Measurements from ENCODE around the gene MAPT.

The MAPT gene

DNA sequence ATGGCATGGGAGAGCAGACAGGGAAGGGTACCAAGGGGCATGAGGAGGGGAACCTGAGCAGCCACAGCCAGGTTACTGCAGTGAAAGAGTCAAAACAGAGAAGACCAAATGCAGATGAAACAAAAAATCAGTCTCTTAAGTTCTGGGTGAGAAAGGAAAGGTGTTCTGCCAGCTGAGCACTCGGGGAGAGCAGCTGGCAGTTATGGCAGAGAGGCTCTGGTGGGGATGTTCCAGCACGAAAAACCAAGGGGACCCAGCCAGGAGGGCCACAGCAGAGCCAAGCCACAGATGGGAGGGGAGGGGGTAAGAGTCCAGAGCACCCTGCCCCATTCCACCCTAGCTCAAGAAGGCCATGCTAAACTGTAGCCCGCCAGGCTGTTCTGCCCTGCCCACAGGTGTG, 136.4 kb downstream of the MAPT start:
- no peak for FAIRE-seq
- DNase-seq (ENCODE audit: insufficient read length) = no peak
- TF ChIP-seq POLR2A (IDR thresholded peaks at IDR 0.05; ENCODE audit: low read depth, low read length) (no peak), TAF1 (IDR thresholded peaks at IDR 0.05; ENCODE audit: borderline replicate concordance, low read depth, low read length) (no peak), POLR2AphosphoS5 (IDR thresholded peaks at IDR 0.05; ENCODE audit: low read depth, low read length) (no peak)

DNA sequence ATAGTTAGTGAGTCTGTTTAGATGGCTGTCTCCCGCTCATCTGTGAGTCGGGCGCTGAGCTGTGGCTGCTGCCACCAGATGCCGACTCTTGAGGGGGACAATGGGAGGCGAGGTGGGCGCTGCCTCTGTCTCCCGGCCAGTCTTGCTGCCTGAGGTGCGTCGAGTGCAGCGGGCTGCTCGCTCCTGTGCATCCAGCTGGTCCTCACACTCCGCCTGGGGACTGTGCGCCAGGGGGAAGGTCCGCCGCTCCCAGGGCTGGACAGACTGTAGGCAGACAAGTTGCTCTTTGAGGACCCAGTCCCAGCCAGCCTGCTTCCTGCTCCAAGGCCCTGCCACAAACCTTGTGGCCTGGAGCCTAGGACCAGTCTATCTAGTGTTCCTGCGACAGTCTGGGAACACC, 137.1 kb downstream of the MAPT start:
- FAIRE-seq (no peak), DNase-seq (ENCODE audit: insufficient read length) (no peak)
- TF ChIP-seq POLR2A (IDR thresholded peaks at IDR 0.05; ENCODE audit: low read depth, low read length) = no peak
- no peak for TF ChIP-seq POLR2AphosphoS5 (IDR thresholded peaks at IDR 0.05; ENCODE audit: low read depth, low read length)
- no peak for TF ChIP-seq TAF1 (IDR thresholded peaks at IDR 0.05; ENCODE audit: borderline replicate concordance, low read depth, low read length)

GRCh38 chr17:46031920-46032319, 137.6 kb downstream of the MAPT start:
- DNase-seq (ENCODE audit: insufficient read length) (no peak), FAIRE-seq (no peak)
- TF ChIP-seq TAF1 (IDR thresholded peaks at IDR 0.05; ENCODE audit: borderline replicate concordance, low read depth, low read length) = no peak
- no peak for TF ChIP-seq POLR2AphosphoS5 (IDR thresholded peaks at IDR 0.05; ENCODE audit: low read depth, low read length)
- TF ChIP-seq POLR2A (IDR thresholded peaks at IDR 0.05; ENCODE audit: low read depth, low read length) = no peak

DNA sequence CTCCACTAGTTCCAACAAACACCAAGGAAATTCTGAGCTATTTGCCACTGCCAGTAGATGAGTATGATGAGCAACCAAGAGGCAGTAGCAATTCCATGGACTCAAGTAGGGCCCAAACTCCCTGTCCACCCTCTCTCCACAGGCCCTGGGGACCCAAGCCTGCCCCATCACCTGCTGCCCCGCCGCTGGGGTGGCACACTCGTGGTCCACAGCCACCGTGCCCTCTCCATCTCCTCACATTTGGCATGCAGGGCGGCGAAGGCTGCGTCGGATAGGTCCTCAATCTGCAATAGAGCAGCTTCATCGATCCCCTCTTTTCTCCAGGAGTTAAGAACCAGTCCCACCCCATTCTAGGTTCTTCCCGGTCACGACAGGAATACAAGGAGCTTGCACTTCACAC, 138.6 kb downstream of the MAPT start:
- no peak for DNase-seq (ENCODE audit: insufficient read length)
- FAIRE-seq = no peak
- TF ChIP-seq POLR2AphosphoS5 (IDR thresholded peaks at IDR 0.05; ENCODE audit: low read depth, low read length) = no peak
- no peak for TF ChIP-seq TAF1 (IDR thresholded peaks at IDR 0.05; ENCODE audit: borderline replicate concordance, low read depth, low read length)
- no peak for TF ChIP-seq POLR2A (IDR thresholded peaks at IDR 0.05; ENCODE audit: low read depth, low read length)

GRCh38 chr17:46033392-46033791, 139.0 kb downstream of the MAPT start:
- FAIRE-seq (no peak), DNase-seq (ENCODE audit: insufficient read length) (no peak)
- TF ChIP-seq TAF1 (IDR thresholded peaks at IDR 0.05; ENCODE audit: borderline replicate concordance, low read depth, low read length) = no peak
- no peak for TF ChIP-seq POLR2A (IDR thresholded peaks at IDR 0.05; ENCODE audit: low read depth, low read length)
- TF ChIP-seq POLR2AphosphoS5 (IDR thresholded peaks at IDR 0.05; ENCODE audit: low read depth, low read length) = no peak

DNA sequence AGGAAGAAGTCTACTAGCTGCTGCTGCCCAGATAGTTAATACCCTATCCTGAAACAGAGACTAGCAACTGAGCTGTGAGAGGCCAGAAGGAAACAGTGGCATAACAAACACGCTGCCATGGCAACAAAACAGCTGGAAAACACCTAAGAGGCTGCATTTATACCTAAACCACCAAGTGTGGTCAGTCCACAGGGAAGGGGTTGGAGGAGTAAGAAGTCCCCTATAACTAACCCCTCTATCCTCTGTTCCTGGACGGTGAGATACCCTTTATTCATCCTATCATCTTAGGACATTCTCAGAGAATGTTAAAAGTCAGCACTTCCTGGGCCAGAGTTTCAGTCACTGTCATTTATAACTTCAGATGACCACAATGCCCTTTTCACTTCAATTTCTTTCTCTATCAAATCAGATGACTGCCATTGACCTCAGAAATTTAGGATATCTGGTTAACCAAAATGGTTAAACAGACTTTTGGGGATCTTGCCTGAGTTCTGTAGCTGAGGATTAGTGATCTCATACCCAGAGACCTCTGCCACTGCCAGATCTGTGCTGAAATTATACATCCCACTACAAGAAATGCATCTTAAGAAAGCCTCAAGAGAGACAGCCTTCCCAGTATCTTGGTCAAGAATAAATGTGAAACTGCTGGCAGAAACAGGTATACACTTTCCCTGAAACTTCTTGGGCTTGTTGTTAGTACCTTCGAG, 140.9 kb downstream of the MAPT start:
- DNase-seq (ENCODE audit: insufficient read length) (no peak), FAIRE-seq (no peak)
- no peak for TF ChIP-seq POLR2AphosphoS5 (IDR thresholded peaks at IDR 0.05; ENCODE audit: low read depth, low read length)
- no peak for TF ChIP-seq POLR2A (IDR thresholded peaks at IDR 0.05; ENCODE audit: low read depth, low read length)
- no peak for TF ChIP-seq TAF1 (IDR thresholded peaks at IDR 0.05; ENCODE audit: borderline replicate concordance, low read depth, low read length)

- no peak for TF ChIP-seq POLR2A (IDR thresholded peaks at IDR 0.05; ENCODE audit: low read depth, low read length)
- no peak for TF ChIP-seq POLR2AphosphoS5 (IDR thresholded peaks at IDR 0.05; ENCODE audit: low read depth, low read length)
- TF ChIP-seq TAF1 (IDR thresholded peaks at IDR 0.05; ENCODE audit: borderline replicate concordance, low read depth, low read length) = no peak
- no peak for DNase-seq (ENCODE audit: insufficient read length)
- no peak for FAIRE-seq
Measured at GRCh38 chr17:46036491-46036890, 142.1 kb downstream of the MAPT start.

- TF ChIP-seq TAF1 (IDR thresholded peaks at IDR 0.05; ENCODE audit: borderline replicate concordance, low read depth, low read length) = no peak
- FAIRE-seq = no peak
- no peak for DNase-seq (ENCODE audit: insufficient read length)
Measured at GRCh38 chr17:46037722-46038255, 143.4 kb downstream of the MAPT start.

DNA sequence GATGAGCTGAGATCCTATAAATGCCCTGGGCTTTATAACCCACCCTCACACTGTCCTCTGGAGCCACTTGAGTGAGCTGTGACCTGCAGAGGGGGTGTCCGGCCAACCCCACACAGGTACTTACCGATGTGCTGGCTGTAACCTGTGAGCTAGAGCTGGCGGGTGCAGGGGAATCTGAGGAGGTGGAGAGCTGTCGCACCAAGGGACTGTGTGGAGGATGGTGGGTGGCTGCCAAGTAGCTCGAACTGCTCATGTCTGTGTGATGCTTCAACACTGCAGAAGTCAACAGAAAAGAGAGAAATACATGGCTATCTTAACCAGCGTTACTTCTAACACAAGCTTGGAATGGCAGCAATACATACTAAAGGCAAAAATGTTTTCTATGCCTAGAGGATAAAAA, 144.1 kb downstream of the MAPT start:
- DNase-seq (ENCODE audit: insufficient read length) (no peak), FAIRE-seq (no peak)
- TF ChIP-seq POLR2A (IDR thresholded peaks at IDR 0.05; ENCODE audit: low read depth, low read length) = no peak
- TF ChIP-seq TAF1 (IDR thresholded peaks at IDR 0.05; ENCODE audit: borderline replicate concordance, low read depth, low read length) = no peak
- no peak for TF ChIP-seq POLR2AphosphoS5 (IDR thresholded peaks at IDR 0.05; ENCODE audit: low read depth, low read length)

DNA sequence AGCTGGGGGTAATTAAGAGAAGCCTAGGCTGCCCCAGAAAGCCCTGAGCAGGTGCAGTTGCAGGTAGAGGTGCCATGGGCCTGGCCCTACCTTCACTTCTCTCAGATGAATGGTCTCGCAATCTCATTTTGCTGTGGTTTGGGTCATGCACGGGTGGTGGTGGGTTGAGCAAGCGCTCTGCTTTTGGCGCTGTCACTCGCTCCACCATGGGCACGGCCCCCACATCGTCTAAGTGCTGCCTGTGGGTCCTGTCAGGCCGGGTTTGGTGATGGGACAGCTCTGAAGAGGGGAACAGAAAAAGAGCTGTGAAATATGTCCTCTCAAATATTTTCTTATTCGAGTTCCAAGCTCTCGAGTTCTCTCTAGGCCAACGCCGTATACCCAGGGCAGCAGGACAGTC, 144.6 kb downstream of the MAPT start:
- TF ChIP-seq POLR2AphosphoS5 (IDR thresholded peaks at IDR 0.05; ENCODE audit: low read depth, low read length) = no peak
- no peak for TF ChIP-seq POLR2A (IDR thresholded peaks at IDR 0.05; ENCODE audit: low read depth, low read length)
- TF ChIP-seq TAF1 (IDR thresholded peaks at IDR 0.05; ENCODE audit: borderline replicate concordance, low read depth, low read length) = no peak
- FAIRE-seq (no peak), DNase-seq (ENCODE audit: insufficient read length) (no peak)

DNA sequence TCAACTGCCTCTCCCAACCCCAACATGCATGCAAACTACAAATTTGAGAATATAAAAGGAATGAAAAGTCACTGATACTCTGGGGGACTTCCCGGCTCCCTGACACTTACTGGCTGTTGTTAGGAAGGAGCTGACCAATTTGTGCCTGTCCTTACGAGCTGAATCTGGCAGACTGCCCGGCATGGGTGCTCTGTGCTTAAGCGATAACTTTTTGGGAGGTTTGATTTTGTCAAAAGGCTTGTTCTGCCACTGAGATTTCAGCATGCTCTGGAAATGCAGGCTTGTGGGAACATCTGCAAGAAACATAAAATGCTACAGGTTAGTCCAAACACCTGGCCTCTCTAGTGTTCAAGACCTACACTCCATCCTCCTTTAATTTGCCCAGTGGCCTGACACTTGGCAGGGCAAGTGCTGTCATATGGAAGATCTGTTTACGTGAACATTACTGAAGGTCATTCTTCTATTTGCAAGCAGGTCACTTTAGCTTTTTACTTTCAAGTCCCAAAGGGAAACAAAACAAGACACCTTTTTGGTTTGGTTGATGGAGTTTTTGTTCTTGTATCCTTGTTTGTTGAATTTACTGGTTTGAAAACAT, 145.3 kb downstream of the MAPT start:
- TF ChIP-seq POLR2AphosphoS5 (IDR thresholded peaks at IDR 0.05; ENCODE audit: low read depth, low read length) = no peak
- TF ChIP-seq TAF1 (IDR thresholded peaks at IDR 0.05; ENCODE audit: borderline replicate concordance, low read depth, low read length) = no peak
- TF ChIP-seq POLR2A (IDR thresholded peaks at IDR 0.05; ENCODE audit: low read depth, low read length) = no peak

DNA sequence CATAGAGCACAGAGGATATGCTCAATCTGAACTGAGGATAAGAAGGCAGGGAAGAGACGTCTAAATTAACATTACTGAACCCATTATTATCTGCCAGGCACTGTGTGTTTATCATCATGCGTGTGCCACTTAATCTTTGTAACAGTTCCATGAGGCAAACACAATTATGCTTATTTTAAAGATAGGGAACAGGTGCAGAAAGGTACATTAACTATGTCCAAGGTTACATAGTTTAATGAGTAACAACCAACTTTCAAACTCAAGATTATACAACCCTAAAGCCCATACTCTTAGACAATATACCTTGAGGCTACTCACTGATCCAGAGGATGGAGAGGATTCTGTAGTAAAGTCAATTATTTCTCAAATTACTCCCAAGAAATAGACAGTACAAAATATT, 147.9 kb downstream of the MAPT start:
- FAIRE-seq (no peak), DNase-seq (ENCODE audit: insufficient read length) (no peak)
- TF ChIP-seq POLR2AphosphoS5 (IDR thresholded peaks at IDR 0.05; ENCODE audit: low read depth, low read length) = no peak
- TF ChIP-seq TAF1 (IDR thresholded peaks at IDR 0.05; ENCODE audit: borderline replicate concordance, low read depth, low read length) = no peak
- TF ChIP-seq POLR2A (IDR thresholded peaks at IDR 0.05; ENCODE audit: low read depth, low read length) = no peak

More for the DNA sequence above, 145.3 kb downstream of the MAPT start:
- DNase-seq (ENCODE audit: insufficient read length) = no peak
- FAIRE-seq = no peak
